Endothelial cell of umbilical vein (primary cell): ENCODE measurements around the gene PDE6B. TPM values are rescaled to one million over a fixed set of nuclear protein-coding genes. Genes with fewer than 3 reads are reported as not detected.

Experiments used
- BruUV-seq: library from RNA; stranded (reverse); fragments of 400-500 nt; replicated peaks from 2 replicates; lab custom pipeline; 2021; lab: Mats Ljungman, UMichigan
- CTCF ChIA-PET: fragments of 300-600, 350-600 bp; sonication (Branson Sonifier 250); formaldehyde crosslinking; loops from one replicate; lab custom pipeline; 2021; ENCODE audit warnings: antibody characterized with exemption, inconsistent platforms; lab: Charles Lee
- POLR2A ChIA-PET: fragments of 300-600, 350-600 bp; sonication (Branson Sonifier 250); formaldehyde crosslinking; loops from one replicate; lab custom pipeline; 2021; ENCODE audit warnings: antibody characterized with exemption, inconsistent platforms; lab: Charles Lee
- DNase-seq: peaks from one replicate; pipeline ENCODE4 v3.0.0-alpha.2; 2011; ENCODE audit warnings: low read depth, low spot score
- FAIRE-seq: peaks from 2 replicates; lab custom pipeline; 2011; peaks lifted over from hg19 to GRCh38; lab: Jason Lieb, UNC
- H2AFZ ChIP-seq: 2 replicates; pipeline ENCODE4 v1.6.0; 2012; ENCODE audit warnings: low read depth, low read length, control low read depth, inconsistent platforms
- H3K27ac ChIP-seq: 2 replicates; pipeline ENCODE4 v1.5.1; 2011; ENCODE audit warnings: low read depth, mild to moderate bottlenecking, control low read depth, low read length, moderate library complexity; ENCODE audit not compliant: insufficient read depth
- H3K27me3 ChIP-seq, 2 experiments: 2 replicates each; pipeline versions ENCODE4 v1.6.0 to v1.6.1; 2011; ENCODE audit warnings: low read length in 2 of 2, mixed read lengths in 1 of 2; ENCODE audit not compliant: control insufficient read depth in 2 of 2, insufficient read depth in 2 of 2
- H3K36me3 ChIP-seq, 2 experiments: 2 replicates in 1 of 2; 3 replicates in 1 of 2; pipeline ENCODE4 v1.5.1; 2011; ENCODE audit warnings: low read length in 2 of 2, mild to moderate bottlenecking in 1 of 2, moderate library complexity in 1 of 2; ENCODE audit not compliant: control insufficient read depth in 2 of 2, insufficient read depth in 2 of 2; ENCODE audit errors: extremely low read depth in 1 of 2
- H3K4me1 ChIP-seq: 3 replicates; pipeline ENCODE4 v1.5.1; 2011; ENCODE audit warnings: mild to moderate bottlenecking, low read length; ENCODE audit not compliant: control insufficient read depth, insufficient read depth; ENCODE audit errors: extremely low read depth
- H3K4me2 ChIP-seq: 2 replicates; pipeline ENCODE4 v1.6.1; 2011; ENCODE audit warnings: low read length, control low read depth, mixed read lengths; ENCODE audit not compliant: insufficient read depth
- H3K4me3 ChIP-seq, 3 experiments: fragments of 200-600 bp in 1 of 3; sonication (generic), shearing (Covaris generic) in 1 of 3; replicated peaks in 1 of 3; 2 replicates each; pipeline ENCODE4 v1.5.1; 2011 to 2016; ENCODE audit warnings: control low read depth in 3 of 3, low read length in 3 of 3, mild to moderate bottlenecking in 2 of 3, inconsistent platforms in 1 of 3, low read depth in 1 of 3, moderate library complexity in 1 of 3; ENCODE audit not compliant: insufficient read depth in 1 of 3
- H3K79me2 ChIP-seq: 2 replicates; pipeline ENCODE4 v1.6.0; 2012; ENCODE audit warnings: low read length, inconsistent platforms; ENCODE audit not compliant: control insufficient read depth, insufficient read depth
- H3K9ac ChIP-seq: replicated peaks from 2 replicates; pipeline ENCODE3; 2011; ENCODE audit warnings: low read length, control low read depth; ENCODE audit not compliant: insufficient read depth; ENCODE audit errors: extremely low read depth
- H3K9me1 ChIP-seq: replicated peaks from 3 replicates; pipeline ENCODE4 v1.6.0; 2011; ENCODE audit warnings: mild to moderate bottlenecking, low read length; ENCODE audit not compliant: control insufficient read depth, insufficient read depth; ENCODE audit errors: extremely low read depth
- H3K9me3 ChIP-seq: replicated peaks from 2 replicates; pipeline ENCODE4 v1.5.1; 2012; ENCODE audit warnings: low read length, inconsistent platforms; ENCODE audit not compliant: control insufficient read depth, insufficient read depth
- H4K20me1 ChIP-seq: replicated peaks from 2 replicates; pipeline ENCODE3; 2011; ENCODE audit warnings: mild to moderate bottlenecking, low read length; ENCODE audit not compliant: control insufficient read depth, insufficient read depth; ENCODE audit errors: extremely low read depth
- CTCF ChIP-seq, 2 donors: IDR thresholded peaks; 1 replicate in 1 of 2; 2 replicates in 1 of 2; pipeline ENCODE4 v1.5.1; 2011; ENCODE audit warnings: low read length in 2 of 2, mild to moderate bottlenecking in 2 of 2, moderate library complexity in 2 of 2, control low read depth in 1 of 2, inconsistent platforms in 1 of 2, low read depth in 1 of 2; ENCODE audit not compliant: insufficient read depth in 1 of 2; ENCODE audit errors: extremely low read depth in 1 of 2
- EZH2 ChIP-seq: IDR thresholded peaks from 2 replicates; pipeline ENCODE4 v1.6.1; 2012; ENCODE audit warnings: borderline replicate concordance, low read depth, mild to moderate bottlenecking, moderate library complexity, low read length, inconsistent platforms; ENCODE audit not compliant: severe bottlenecking
- FOS ChIP-seq: IDR thresholded peaks from 2 replicates; pipeline ENCODE4 v1.6.1; 2011; ENCODE audit warnings: mild to moderate bottlenecking, low read length, moderate library complexity, borderline replicate concordance; ENCODE audit not compliant: insufficient read depth
- GATA2 ChIP-seq: IDR thresholded peaks from 2 replicates; pipeline ENCODE4 v1.7.0; 2011; ENCODE audit warnings: low read depth, mild to moderate bottlenecking, moderate library complexity, mixed read lengths, low read length; ENCODE audit not compliant: insufficient read length, insufficient read depth
- JUN ChIP-seq: IDR thresholded peaks from 2 replicates; pipeline ENCODE4 v1.6.1; 2011; ENCODE audit warnings: borderline replicate concordance, low read depth; ENCODE audit not compliant: insufficient read length, insufficient read depth
- MAX ChIP-seq: IDR thresholded peaks from 2 replicates; pipeline ENCODE4 v1.6.1; 2011; ENCODE audit not compliant: insufficient read depth, insufficient read length
- MYC ChIP-seq: IDR thresholded peaks from one replicate; pipeline ENCODE4 v1.6.1; 2011; ENCODE audit warnings: mild to moderate bottlenecking, low read depth, low read length
- POLR2A ChIP-seq: IDR thresholded peaks from 2 replicates; pipeline ENCODE4 v1.6.1; 2012; ENCODE audit warnings: low read depth, mild to moderate bottlenecking, control low read depth, low read length
- POLR2AphosphoS5 ChIP-seq: IDR thresholded peaks from 2 replicates; pipeline ENCODE4 v1.6.1; 2012; ENCODE audit warnings: low read depth, mild to moderate bottlenecking, control low read depth, low read length, moderate library complexity; ENCODE audit not compliant: insufficient read depth
- dilution Hi-C: fragments of 300-500 bp; cut with MboI; formaldehyde crosslinking; loops from one replicate; pipeline ENCODE4 v1.15.0; 2019; ENCODE audit warnings: low sequenced_read_pairs; ENCODE audit not compliant: extremely low pct_ligation_motif_present
- intact Hi-C: fragments of 100-400 bp; cut with micrococcal nuclease; formaldehyde crosslinking; loops from one replicate; pipeline ENCODE4 v1.10.0; 2022
- polyA plus RNA-seq, 4 experiments: library from polyadenylated mRNA; depleted of rRNA in 3 of 4; stranded (reverse) in 3 of 4; unstranded in 1 of 4; fragments of >200 nt; gene quantifications; 2 replicates each; pipeline versions ENCODE4 v1.2.1 to v1.2.3, GENCODE V29; 2011 to 2012; ENCODE audit warnings: missing spikeins in 1 of 4
- total RNA-seq: library from RNA; stranded (reverse); gene quantifications from 2 replicates; pipeline ENCODE4 v1.2.3, GENCODE V29; 2021

The PDE6B gene
- total and polyA plus RNA-seq, 2 donors (not counting 3 experiments of a cell fraction or from before 2014, with no cell fraction given): 0.77 to 1.8 TPM

- no peaks in the 10 kb centered on the region for H3K79me2 ChIP-seq
- no peaks in the 10 kb centered on the region for H3K27me3 ChIP-seq
- intact Hi-C loops: no loop called here
- no peaks in the 10 kb centered on the region for H3K9me1 ChIP-seq
- DNase-seq (no peak), FAIRE-seq (no peak)
- no peak overlapping the region for H3K9ac ChIP-seq
- no peaks in the 10 kb centered on the region for H4K20me1 ChIP-seq
- H3K27ac ChIP-seq: no peak overlapping the region
- H3K9me3 ChIP-seq: no peaks in the 10 kb centered on the region
- no peak overlapping the region for H2AFZ ChIP-seq
- CTCF ChIA-PET: no interaction called here
- H3K4me2 ChIP-seq: no peak overlapping the region
- dilution Hi-C loops: no loop called here
- no peaks in the 10 kb centered on the region for H3K36me3 ChIP-seq
- TF ChIP-seq JUN (no peak), MAX (no peak), POLR2AphosphoS5 (no peak), GATA2 (no peak), POLR2A (no peak), MYC (no peak), EZH2 (no peak), FOS (no peak), CTCF (IDR thresholded peaks at IDR 0.05; ENCODE audit: extremely low read depth in 1 of 2, insufficient read depth in 1 of 2, low read depth in 1 of 2, low read length in 2 of 2) (no peak)
- H3K4me3 ChIP-seq: no peak overlapping the region
- no TSS peak for BruUV-seq
- peaks cover 6% of the 10 kb centered on the region for H3K4me1 ChIP-seq
- POLR2A ChIA-PET: no interaction called here
These were observed 57.3 kb downstream of the PDE6B start for GRCh38 chr4:682490-683172.
